Activated naive CD8-positive, alpha-beta T cell treated with anti-CD3 and anti-CD28 coated beads, Interleukin-2, amount 50 U/mL, for 24 hours (primary cell): ENCODE data around the gene KRTAP9-4.
"Not testable (repeated sequence)": the region's sequence is repeated elsewhere in the genome, so short reads cannot be mapped to it uniquely, and the experiment has no call there.

Experiments
- ATAC-seq: fragments of 150-1000 bp; cut with Tn5 transposase; one replicate; pipeline ENCODE4 v1.10.0; 2021
- DNase-seq: peaks from one replicate; pipeline ENCODE4 v3.0.0; 2021
- H3K27ac Mint-ChIP-seq: one replicate; pipeline ENCODE4 v1.8.0; 2021; ENCODE audit warnings: mild to moderate bottlenecking, mixed read lengths
- H3K27me3 Mint-ChIP-seq: one replicate; pipeline ENCODE4 v1.8.0; 2021; ENCODE audit warnings: mixed read lengths
- H3K36me3 Mint-ChIP-seq: one replicate; pipeline ENCODE4 v1.8.0; 2021; ENCODE audit warnings: low read depth, mixed read lengths
- H3K4me1 Mint-ChIP-seq: one replicate; pipeline ENCODE4 v1.8.0; 2021; ENCODE audit warnings: mixed read lengths
- H3K4me3 Mint-ChIP-seq: one replicate; pipeline ENCODE4 v1.8.0; 2021; ENCODE audit warnings: mild to moderate bottlenecking, moderate library complexity, mixed read lengths
- H3K9me3 Mint-ChIP-seq: one replicate; pipeline ENCODE4 v1.8.0; 2021; ENCODE audit warnings: mixed read lengths

The KRTAP9-4 gene

DNA sequence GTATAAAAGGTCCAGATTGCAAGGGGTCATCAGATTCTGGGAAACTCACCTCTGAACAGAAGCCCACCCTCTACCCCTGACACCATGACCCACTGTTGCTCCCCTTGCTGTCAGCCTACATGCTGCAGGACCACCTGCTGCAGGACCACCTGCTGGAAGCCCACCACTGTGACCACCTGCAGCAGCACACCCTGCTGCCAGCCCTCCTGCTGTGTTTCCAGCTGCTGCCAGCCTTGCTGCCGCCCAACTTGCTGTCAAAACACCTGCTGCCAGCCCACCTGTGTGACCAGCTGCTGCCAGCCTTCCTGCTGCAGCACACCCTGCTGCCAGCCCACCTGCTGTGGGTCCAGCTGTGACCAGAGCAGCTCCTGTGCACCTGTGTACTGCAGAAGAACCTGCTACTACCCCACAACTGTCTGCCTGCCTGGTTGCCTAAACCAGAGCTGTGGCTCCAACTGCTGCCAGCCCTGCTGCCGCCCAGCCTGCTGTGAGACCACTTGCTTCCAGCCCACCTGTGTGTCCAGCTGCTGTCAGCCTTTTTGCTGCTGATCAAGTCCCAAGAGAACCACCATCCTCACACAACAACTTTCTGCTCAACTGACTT, at the start of gene KRTAP9-4:
Gene KRTAP9-4 (plus strand): TSS at position 51 of the 604 bp plus-strand sequence. CDS start 34 bp downstream, at position 85.
- not testable (repeated sequence) for H3K4me1 Mint-ChIP-seq, ATAC-seq, H3K36me3 Mint-ChIP-seq, H3K9me3 Mint-ChIP-seq, H3K27ac Mint-ChIP-seq, H3K4me3 Mint-ChIP-seq, H3K27me3 Mint-ChIP-seq, DNase-seq

DNA sequence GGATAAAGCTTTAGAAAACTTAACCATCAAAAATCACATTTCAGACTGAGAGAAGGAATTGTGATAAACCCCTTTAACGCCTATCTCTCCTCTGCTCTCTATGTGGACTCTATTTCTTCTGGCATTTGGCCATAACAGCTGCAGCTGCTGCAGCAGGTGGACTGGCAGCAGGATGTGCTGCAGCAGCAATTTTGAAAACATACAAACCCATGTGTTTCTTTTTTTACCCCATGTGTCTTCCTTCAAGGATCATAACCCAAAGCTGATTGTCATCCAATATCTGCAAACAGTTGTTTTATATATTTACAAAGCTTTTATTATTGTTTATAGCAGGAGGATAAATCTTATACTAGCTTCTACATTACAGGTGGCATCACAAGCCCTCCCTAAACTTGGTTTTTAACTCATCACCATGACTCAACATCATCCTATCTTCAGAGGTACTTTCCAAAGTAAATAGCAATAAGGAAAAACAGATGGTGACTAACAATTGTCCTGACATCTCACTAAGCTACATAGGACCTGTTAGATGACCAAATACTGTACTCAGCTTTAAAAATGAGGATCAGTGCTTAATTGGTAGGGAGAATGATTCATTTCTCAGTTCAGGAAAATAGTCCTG, 37.5 kb upstream of the KRTAP9-4 start:
- Mint-ChIP-seq H3K4me3 (no peak overlapping the region), H3K9me3 (no peaks in the 10 kb centered on the region), H3K4me1 (peaks cover 11% of the 10 kb centered on the region), H3K27me3 (peaks cover 2% of the 10 kb centered on the region), H3K36me3 (no peaks in the 10 kb centered on the region), H3K27ac (no peak overlapping the region)
- ATAC-seq (peak; percentile 52), DNase-seq (no peak)

DNA sequence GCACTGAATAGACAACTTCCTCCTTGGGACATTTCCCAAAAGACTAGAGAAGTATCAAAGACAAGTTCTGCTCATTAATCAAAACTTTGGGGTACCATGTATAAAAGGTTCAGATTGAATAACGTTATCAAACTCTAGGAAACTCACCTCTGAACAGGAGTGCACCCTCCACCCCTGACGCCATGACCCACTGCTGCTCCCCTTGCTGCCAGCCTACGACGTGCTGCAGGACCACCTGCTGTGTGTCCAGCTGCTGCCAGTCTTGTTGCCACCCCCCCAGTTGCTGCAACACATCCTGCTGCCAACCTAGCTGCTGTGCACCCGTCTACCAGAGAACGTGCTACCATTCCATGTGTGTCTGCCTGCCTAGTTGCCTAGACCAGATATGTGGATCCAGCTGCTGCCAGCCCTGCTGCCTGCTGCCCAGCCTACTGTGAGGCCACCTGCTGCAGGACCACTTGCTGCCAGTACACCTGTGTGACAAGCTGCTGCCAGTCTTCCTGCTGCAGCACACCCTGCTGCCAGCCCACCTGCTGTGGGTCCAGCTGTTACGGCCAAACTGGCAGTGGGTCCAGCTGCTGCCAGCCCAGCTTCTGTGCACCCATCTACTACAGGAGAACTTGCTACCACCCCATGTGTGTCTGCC, 36.8 kb upstream of the KRTAP9-4 start:
- Mint-ChIP-seq H3K27ac (no peak overlapping the region), H3K4me1 (peaks cover 11% of the 10 kb centered on the region), H3K36me3 (no peaks in the 10 kb centered on the region), H3K27me3 (peaks cover 2% of the 10 kb centered on the region), H3K4me3 (no peak overlapping the region), H3K9me3 (no peaks in the 10 kb centered on the region)
- DNase-seq (no peak), ATAC-seq (no peak)

DNA sequence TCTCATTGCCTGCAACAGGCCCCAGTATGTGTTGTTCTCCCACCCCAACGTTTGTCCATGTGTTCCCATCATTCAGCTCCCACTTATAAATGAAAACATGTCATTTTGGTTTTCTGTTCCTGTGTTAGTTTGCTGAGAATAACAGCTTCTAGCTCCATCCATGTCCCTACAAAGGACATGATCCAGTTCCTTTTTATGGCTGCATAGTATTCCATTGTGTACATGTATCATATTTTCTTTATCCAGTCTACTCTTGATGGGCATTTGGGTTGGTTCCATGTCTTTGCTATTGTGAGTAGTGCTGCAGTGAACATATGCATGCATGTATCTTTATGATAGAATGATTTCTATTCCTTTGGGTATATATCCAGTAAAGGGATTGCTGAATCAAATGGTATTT, 33.8 kb upstream of the KRTAP9-4 start:
- peaks cover 10% of the 10 kb centered on the region for H3K9me3 Mint-ChIP-seq
- no peak for DNase-seq
- peaks cover 11% of the 10 kb centered on the region for H3K4me1 Mint-ChIP-seq
- no peaks in the 10 kb centered on the region for H3K36me3 Mint-ChIP-seq
- no peak overlapping the region for H3K27ac Mint-ChIP-seq
- ATAC-seq, result no peak
- H3K4me3 Mint-ChIP-seq, result no peak overlapping the region
- peaks cover 2% of the 10 kb centered on the region for H3K27me3 Mint-ChIP-seq

GRCh38 chr17:41223821-41224220, 25.7 kb upstream of the KRTAP9-4 start:
- Mint-ChIP-seq H3K27me3 (no peaks in the 10 kb centered on the region), H3K4me3 (no peak overlapping the region), H3K27ac (no peak overlapping the region), H3K36me3 (no peaks in the 10 kb centered on the region), H3K4me1 (no peaks in the 10 kb centered on the region), H3K9me3 (peaks cover 10% of the 10 kb centered on the region)
- ATAC-seq, result no peak
- no peak for DNase-seq

DNA sequence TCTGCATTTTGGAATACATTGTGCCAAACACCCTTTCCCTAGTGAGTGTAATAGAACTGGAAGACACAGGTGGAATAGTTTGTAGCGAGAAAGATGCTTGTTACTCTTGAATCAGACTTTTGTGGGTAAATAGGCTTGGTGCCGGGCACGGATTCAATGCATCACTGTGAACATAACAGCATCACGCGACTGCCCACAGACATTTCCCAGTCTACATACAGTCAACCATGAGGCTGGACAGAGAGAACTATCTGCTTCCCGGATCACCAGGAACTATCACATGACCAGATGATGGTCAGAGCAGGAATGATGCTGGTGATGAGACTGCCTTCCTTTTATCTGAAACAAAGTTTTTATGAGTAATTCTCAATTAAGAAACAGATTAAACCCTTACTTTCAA, 23.4 kb upstream of the KRTAP9-4 start:
- Mint-ChIP-seq H3K27me3 (no peaks in the 10 kb centered on the region), H3K36me3 (no peaks in the 10 kb centered on the region), H3K9me3 (no peaks in the 10 kb centered on the region), H3K4me1 (peaks cover 3% of the 10 kb centered on the region), H3K4me3 (no peak overlapping the region), H3K27ac (no peak overlapping the region)
- ATAC-seq, result no peak
- DNase-seq, result no peak

GRCh38 chr17:41226598-41227095, 22.8 kb upstream of the KRTAP9-4 start, which contains the start of gene KRTAP9-2:
TSS of gene KRTAP9-2 (plus strand) at chr17:41226648. CDS start at chr17:41226655, 7 bp downstream.
- not testable (repeated sequence) for H3K36me3 Mint-ChIP-seq, H3K4me3 Mint-ChIP-seq, ATAC-seq, H3K4me1 Mint-ChIP-seq, H3K9me3 Mint-ChIP-seq, H3K27me3 Mint-ChIP-seq, DNase-seq, H3K27ac Mint-ChIP-seq

- Mint-ChIP-seq H3K27me3 (no peaks in the 10 kb centered on the region), H3K36me3 (no peaks in the 10 kb centered on the region), H3K4me1 (peaks cover 3% of the 10 kb centered on the region), H3K4me3 (no peak overlapping the region), H3K9me3 (no peaks in the 10 kb centered on the region), H3K27ac (peak overlapping the region; percentile 3)
- ATAC-seq (no peak), DNase-seq (no peak)
Observed at GRCh38 chr17:41230094-41230493, 19.4 kb upstream of the KRTAP9-4 start.

GRCh38 chr17:41231731-41232130, 17.8 kb upstream of the KRTAP9-4 start:
- ATAC-seq (no peak), DNase-seq (no peak)
- peaks cover 3% of the 10 kb centered on the region for H3K4me1 Mint-ChIP-seq
- H3K27ac Mint-ChIP-seq, result no peak overlapping the region
- H3K4me3 Mint-ChIP-seq, result no peak overlapping the region
- no peaks in the 10 kb centered on the region for H3K9me3 Mint-ChIP-seq
- H3K36me3 Mint-ChIP-seq, result no peaks in the 10 kb centered on the region
- no peaks in the 10 kb centered on the region for H3K27me3 Mint-ChIP-seq

DNA sequence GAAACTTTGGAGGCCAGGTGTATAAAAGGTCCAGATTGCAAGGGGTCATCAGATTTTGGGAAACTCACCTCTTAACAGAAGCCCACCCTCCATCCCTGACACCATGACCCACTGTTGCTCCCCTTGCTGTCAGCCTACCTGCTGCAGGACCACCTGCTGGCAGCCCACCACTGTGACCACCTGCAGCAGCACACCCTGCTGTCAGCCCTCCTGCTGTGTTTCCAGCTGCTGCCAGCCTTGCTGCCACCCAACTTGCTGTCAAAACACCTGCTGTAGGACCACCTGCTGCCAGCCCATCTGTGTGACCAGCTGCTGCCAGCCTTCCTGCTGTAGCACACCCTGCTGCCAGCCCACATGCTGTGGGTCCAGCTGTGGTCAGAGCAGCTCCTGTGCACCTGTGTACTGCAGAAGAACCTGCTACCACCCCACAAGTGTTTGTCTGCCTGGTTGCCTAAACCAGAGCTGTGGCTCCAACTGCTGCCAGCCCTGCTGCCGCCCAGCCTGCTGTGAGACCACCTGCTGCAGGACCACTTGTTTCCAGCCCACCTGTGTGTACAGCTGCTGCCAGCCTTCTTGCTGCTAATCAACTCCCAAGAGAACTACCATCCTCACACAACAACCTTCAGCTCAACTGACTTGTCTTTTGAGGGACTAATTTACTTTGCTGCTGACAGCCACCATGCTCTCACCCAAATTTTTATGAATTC, 16.9 kb upstream of the KRTAP9-4 start, which contains the start of gene KRTAP9-3:
Gene KRTAP9-3 (plus strand): TSS at position 51 of the 707 bp plus-strand sequence. CDS start 53 bp downstream, at position 104.
- not testable (repeated sequence) for H3K9me3 Mint-ChIP-seq, H3K36me3 Mint-ChIP-seq, DNase-seq, H3K27me3 Mint-ChIP-seq, H3K4me1 Mint-ChIP-seq, ATAC-seq, H3K4me3 Mint-ChIP-seq, H3K27ac Mint-ChIP-seq

DNA sequence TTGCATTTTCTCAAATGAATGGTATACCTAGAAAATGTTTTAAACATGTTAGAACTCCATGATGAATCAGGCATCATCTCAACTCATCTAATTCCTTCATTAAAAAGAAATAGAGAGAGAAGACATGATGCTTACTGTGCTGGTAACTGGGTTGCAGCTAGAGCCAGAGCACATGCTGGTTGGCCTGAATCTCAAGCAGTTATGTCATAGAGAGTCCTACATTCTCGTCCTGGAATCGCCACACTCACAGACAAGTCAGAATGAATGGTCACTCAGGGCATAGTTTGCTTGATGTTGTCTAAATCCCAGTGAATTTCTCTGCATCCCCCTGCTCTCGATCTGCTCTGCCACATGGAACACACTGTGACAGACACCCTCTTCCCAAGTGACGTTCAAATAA, 12.4 kb upstream of the KRTAP9-4 start:
- not testable (repeated sequence) for H3K27me3 Mint-ChIP-seq, H3K36me3 Mint-ChIP-seq, H3K4me1 Mint-ChIP-seq, ATAC-seq, H3K4me3 Mint-ChIP-seq, H3K9me3 Mint-ChIP-seq, DNase-seq, H3K27ac Mint-ChIP-seq

GRCh38 chr17:41237949-41238437, 11.5 kb upstream of the KRTAP9-4 start, which contains the start of gene KRTAP9-8:
TSS of gene KRTAP9-8 (plus strand) at chr17:41237999. CDS start at chr17:41238052, 53 bp downstream.
- H3K4me3 Mint-ChIP-seq, H3K36me3 Mint-ChIP-seq, H3K4me1 Mint-ChIP-seq, H3K9me3 Mint-ChIP-seq, H3K27ac Mint-ChIP-seq, ATAC-seq, H3K27me3 Mint-ChIP-seq, DNase-seq: not testable (repeated sequence)

GRCh38 chr17:41246995-41247787, 2.3 kb upstream of the KRTAP9-4 start:
- not testable (repeated sequence) for DNase-seq, ATAC-seq, H3K9me3 Mint-ChIP-seq, H3K27me3 Mint-ChIP-seq, H3K36me3 Mint-ChIP-seq, H3K4me3 Mint-ChIP-seq, H3K27ac Mint-ChIP-seq, H3K4me1 Mint-ChIP-seq

GRCh38 chr17:41251261-41251660, 1.8 kb downstream of the KRTAP9-4 start:
- Mint-ChIP-seq H3K4me3 (no peak overlapping the region), H3K9me3 (no peaks in the 10 kb centered on the region)

More at GRCh38 chr17:41251261-41251660, 1.8 kb downstream of the KRTAP9-4 start:
- no peak for ATAC-seq
- no peak for DNase-seq
- Mint-ChIP-seq H3K27ac (no peak overlapping the region), H3K36me3 (no peaks in the 10 kb centered on the region), H3K4me1 (peaks cover 2% of the 10 kb centered on the region), H3K27me3 (no peaks in the 10 kb centered on the region)
